GM19328 (cell line): Measurements from ENCODE around the gene BCAT1.
A peak's percentile ranks its signal among the peaks of the same experiment; 100 is the strongest.
"Not testable (repeated sequence)": the region's sequence is repeated elsewhere in the genome, so short reads cannot be mapped to it uniquely, and the experiment has no call there.

ENCODE experiments used
- ATAC-seq: cut with Tn5 transposase; IDR thresholded peaks from one replicate; pipeline ENCODE4 v1.9.1; 2021; ENCODE audit warnings: mild to moderate bottlenecking, moderate library complexity; ENCODE audit not compliant: unreplicated experiment

Gene BCAT1

GRCh38 chr12:24860546-24860945 lies 88.4 kb downstream of the BCAT1 start:
- no peak for ATAC-seq

GRCh38 chr12:24856541-24856940 lies 92.4 kb downstream of the BCAT1 start:
- no peak for ATAC-seq

- ATAC-seq, result no peak
These were observed 94.0 kb downstream of the BCAT1 start for GRCh38 chr12:24854908-24855307.

- no peak for ATAC-seq
These were observed 94.9 kb downstream of the BCAT1 start for GRCh38 chr12:24854017-24854416.

- no peak for ATAC-seq
These were observed 95.3 kb downstream of the BCAT1 start for GRCh38 chr12:24853588-24853987.

- ATAC-seq, result no peak
These were observed 95.8 kb downstream of the BCAT1 start for GRCh38 chr12:24853094-24853493.

GRCh38 chr12:24852420-24852819 lies 96.5 kb downstream of the BCAT1 start:
- no peak for ATAC-seq

GRCh38 chr12:24851883-24852282 lies 97.0 kb downstream of the BCAT1 start:
- not testable (repeated sequence) for ATAC-seq

- no peak for ATAC-seq
These were observed 97.6 kb downstream of the BCAT1 start for GRCh38 chr12:24851341-24851740.

- no peak for ATAC-seq
These were observed 98.4 kb downstream of the BCAT1 start for GRCh38 chr12:24850496-24850895.

- ATAC-seq, result no peak
These were observed 99.9 kb downstream of the BCAT1 start for GRCh38 chr12:24848941-24849477.

GRCh38 chr12:24846689-24847088 lies 102.2 kb downstream of the BCAT1 start:
- ATAC-seq, result no peak

GRCh38 chr12:24845615-24846014 lies 103.3 kb downstream of the BCAT1 start:
- no peak for ATAC-seq

- no peak for ATAC-seq
These were observed 108.7 kb downstream of the BCAT1 start for GRCh38 chr12:24840046-24840800.

GRCh38 chr12:24839268-24839791 lies 109.6 kb downstream of the BCAT1 start:
- peak; percentile 82 for ATAC-seq

- ATAC-seq, result peak; percentile 41
These were observed 110.4 kb downstream of the BCAT1 start for GRCh38 chr12:24838531-24838950.

- ATAC-seq, result no peak
These were observed 113.5 kb downstream of the BCAT1 start for GRCh38 chr12:24835377-24835776.

GRCh38 chr12:24833513-24833912 lies 115.4 kb downstream of the BCAT1 start:
- no peak for ATAC-seq

GRCh38 chr12:24823808-24824515 lies 124.9 kb downstream of the BCAT1 start:
- ATAC-seq, result no peak

GRCh38 chr12:24822121-24822899 lies 126.6 kb downstream of the BCAT1 start:
- peak; percentile 52 for ATAC-seq

- ATAC-seq, result peak; percentile 28
These were observed 127.2 kb downstream of the BCAT1 start for GRCh38 chr12:24821691-24822090.
